SHP77 treated with DMSO at 0.1 percent for 48 hours (cell line): Measurements from ENCODE around the gene RAB6B.

Experiments
- DNase-seq: peaks from one replicate; lab custom pipeline; 2025; lab: John Stamatoyannopoulos, UW

RAB6B gene

GRCh38 chr3:133895208-133896001, at the start of gene RAB6B:
TSS of gene RAB6B (minus strand) at chr3:133895882. CDS start at chr3:133895466, 416 bp downstream.
- DNase-seq = no peak

- DNase-seq = no peak
Observed at GRCh38 chr3:133944641-133945380, 49.1 kb upstream of the RAB6B start.

- no peak for DNase-seq
Observed at GRCh38 chr3:133944181-133944580, 48.5 kb upstream of the RAB6B start.

GRCh38 chr3:133943639-133944141, 48.0 kb upstream of the RAB6B start:
- no peak for DNase-seq

- no peak for DNase-seq
Observed at GRCh38 chr3:133943031-133943535, 47.4 kb upstream of the RAB6B start.

- no peak for DNase-seq
Observed at GRCh38 chr3:133941415-133941821, 45.7 kb upstream of the RAB6B start.

- no peak for DNase-seq
Observed at GRCh38 chr3:133940536-133940935, 44.9 kb upstream of the RAB6B start.

- no peak for DNase-seq
Observed at GRCh38 chr3:133939463-133939835, 43.8 kb upstream of the RAB6B start.

GRCh38 chr3:133938770-133939462, 43.2 kb upstream of the RAB6B start:
- no peak for DNase-seq

- no peak for DNase-seq
Observed at GRCh38 chr3:133937756-133938601, 42.3 kb upstream of the RAB6B start.

GRCh38 chr3:133937061-133937686, 41.5 kb upstream of the RAB6B start:
- no peak for DNase-seq

GRCh38 chr3:133935843-133936769, 40.4 kb upstream of the RAB6B start:
- DNase-seq = no peak

- DNase-seq = no peak
Observed at GRCh38 chr3:133934996-133935842, 39.5 kb upstream of the RAB6B start.

GRCh38 chr3:133934073-133934970, 38.6 kb upstream of the RAB6B start:
- no peak for DNase-seq

- DNase-seq = no peak
Observed at GRCh38 chr3:133933097-133934024, 37.7 kb upstream of the RAB6B start.

- DNase-seq = no peak
Observed at GRCh38 chr3:133932009-133932408, 36.3 kb upstream of the RAB6B start.

GRCh38 chr3:133931084-133931483, 35.4 kb upstream of the RAB6B start:
- DNase-seq = no peak
